HG02678 (cell line): ENCODE data around the gene SPTBN1.
"Not testable (repeated sequence)": the region's sequence is repeated elsewhere in the genome, so short reads cannot be mapped to it uniquely, and the experiment has no call there.

Experiments
- ATAC-seq: cut with Tn5 transposase; IDR thresholded peaks from one replicate; pipeline ENCODE4 v1.9.1; 2021; ENCODE audit warnings: mild to moderate bottlenecking, moderate library complexity; ENCODE audit not compliant: unreplicated experiment

SPTBN1 gene

GRCh38 chr2:54468673-54469072, 12.5 kb downstream of the SPTBN1 start:
- no peak for ATAC-seq

- ATAC-seq, result no peak
These were observed 13.4 kb downstream of the SPTBN1 start for GRCh38 chr2:54469484-54470053.

- no peak for ATAC-seq
These were observed 14.3 kb downstream of the SPTBN1 start for GRCh38 chr2:54470266-54470938.

GRCh38 chr2:54471221-54471711, 15.1 kb downstream of the SPTBN1 start:
- ATAC-seq, result peak; percentile 80

GRCh38 chr2:54473851-54474250, 17.7 kb downstream of the SPTBN1 start:
- ATAC-seq, result no peak

- no peak for ATAC-seq
These were observed 19.2 kb downstream of the SPTBN1 start for GRCh38 chr2:54475285-54475684.

GRCh38 chr2:54475919-54476318, 19.8 kb downstream of the SPTBN1 start:
- no peak for ATAC-seq

GRCh38 chr2:54476852-54477251, 20.7 kb downstream of the SPTBN1 start:
- ATAC-seq, result no peak

GRCh38 chr2:54477896-54478295, 21.8 kb downstream of the SPTBN1 start:
- ATAC-seq, result no peak

GRCh38 chr2:54478899-54479298, 22.8 kb downstream of the SPTBN1 start:
- ATAC-seq, result no peak

- ATAC-seq, result no peak
These were observed 23.3 kb downstream of the SPTBN1 start for GRCh38 chr2:54479424-54479823.

GRCh38 chr2:54480025-54480424, 23.9 kb downstream of the SPTBN1 start:
- ATAC-seq, result peak; percentile 83

- no peak for ATAC-seq
These were observed 25.6 kb downstream of the SPTBN1 start for GRCh38 chr2:54481686-54482085.

- no peak for ATAC-seq
These were observed 26.6 kb downstream of the SPTBN1 start for GRCh38 chr2:54482715-54483114.

GRCh38 chr2:54483426-54483825, 27.3 kb downstream of the SPTBN1 start:
- no peak for ATAC-seq

GRCh38 chr2:54485756-54486155, 29.6 kb downstream of the SPTBN1 start:
- ATAC-seq, result not testable (repeated sequence)

- no peak for ATAC-seq
These were observed 30.6 kb downstream of the SPTBN1 start for GRCh38 chr2:54486766-54487165.

GRCh38 chr2:54490863-54491262, 34.7 kb downstream of the SPTBN1 start:
- no peak for ATAC-seq

GRCh38 chr2:54492335-54492734, 36.2 kb downstream of the SPTBN1 start:
- no peak for ATAC-seq

- ATAC-seq, result no peak
These were observed 38.0 kb downstream of the SPTBN1 start for GRCh38 chr2:54494087-54494486.

GRCh38 chr2:54496920-54497319, 40.8 kb downstream of the SPTBN1 start:
- no peak for ATAC-seq

- no peak for ATAC-seq
These were observed 41.9 kb downstream of the SPTBN1 start for GRCh38 chr2:54497763-54498680.
